Measurements from ENCODE around the gene DCUN1D1. TPM values are rescaled to one million over a fixed set of nuclear protein-coding genes. Genes with fewer than 3 reads are reported as not detected.

Gene DCUN1D1
- total RNA-seq, 4 donors from 2014 or later, result 13.8 to 26.2 (median 18.1) TPM

DNA sequence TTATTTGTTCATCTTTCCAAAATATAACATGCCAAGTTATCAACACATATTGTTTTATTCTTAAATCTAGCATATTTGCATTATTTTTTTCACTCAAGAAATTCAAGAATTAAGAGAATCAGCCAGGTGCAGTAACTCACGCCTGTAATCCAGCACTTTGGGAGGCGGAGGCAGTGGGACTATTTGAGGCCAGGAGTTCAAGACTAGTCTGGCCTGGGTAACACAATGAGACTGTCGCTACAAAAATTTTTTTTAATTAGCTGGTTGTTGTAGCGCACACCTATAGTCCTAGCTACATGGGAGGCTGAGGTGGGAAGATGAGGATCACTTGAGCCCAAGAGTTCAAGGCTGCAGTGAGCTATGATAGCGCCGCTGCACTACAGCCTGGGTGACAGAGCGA is 10.5 kb downstream of the DCUN1D1 start:
- no peak overlapping the region for H3K27ac ChIP-seq
- H3K4me1 ChIP-seq, result peaks cover 0 to 58% (median 3%) of the 10 kb centered on the region in 4 donors
- H3K36me3 ChIP-seq, result no peaks in the 10 kb centered on the region
- TF ChIP-seq EP300 (IDR thresholded peaks at IDR 0.05) (no peak), POLR2A (IDR thresholded peaks at IDR 0.05) (no peak)
- TF ChIP-seq, protein P1, sequence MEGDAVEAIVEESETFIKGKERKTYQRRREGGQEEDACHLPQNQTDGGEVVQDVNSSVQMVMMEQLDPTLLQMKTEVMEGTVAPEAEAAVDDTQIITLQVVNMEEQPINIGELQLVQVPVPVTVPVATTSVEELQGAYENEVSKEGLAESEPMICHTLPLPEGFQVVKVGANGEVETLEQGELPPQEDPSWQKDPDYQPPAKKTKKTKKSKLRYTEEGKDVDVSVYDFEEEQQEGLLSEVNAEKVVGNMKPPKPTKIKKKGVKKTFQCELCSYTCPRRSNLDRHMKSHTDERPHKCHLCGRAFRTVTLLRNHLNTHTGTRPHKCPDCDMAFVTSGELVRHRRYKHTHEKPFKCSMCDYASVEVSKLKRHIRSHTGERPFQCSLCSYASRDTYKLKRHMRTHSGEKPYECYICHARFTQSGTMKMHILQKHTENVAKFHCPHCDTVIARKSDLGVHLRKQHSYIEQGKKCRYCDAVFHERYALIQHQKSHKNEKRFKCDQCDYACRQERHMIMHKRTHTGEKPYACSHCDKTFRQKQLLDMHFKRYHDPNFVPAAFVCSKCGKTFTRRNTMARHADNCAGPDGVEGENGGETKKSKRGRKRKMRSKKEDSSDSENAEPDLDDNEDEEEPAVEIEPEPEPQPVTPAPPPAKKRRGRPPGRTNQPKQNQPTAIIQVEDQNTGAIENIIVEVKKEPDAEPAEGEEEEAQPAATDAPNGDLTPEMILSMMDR (IDR thresholded peaks at IDR 0.05), result no peak
- 93 to 94% methylated on average over 7 of the region's 7 CpGs for WGBS, 2 donors
- no peaks in the 10 kb centered on the region for H3K27me3 ChIP-seq
- H3K4me3 ChIP-seq, result no peak overlapping the region
- DNase-seq (ENCODE audit: low spot score in 2 of 2), result no peak
- no peaks in the 10 kb centered on the region for H3K9me3 ChIP-seq

DNA sequence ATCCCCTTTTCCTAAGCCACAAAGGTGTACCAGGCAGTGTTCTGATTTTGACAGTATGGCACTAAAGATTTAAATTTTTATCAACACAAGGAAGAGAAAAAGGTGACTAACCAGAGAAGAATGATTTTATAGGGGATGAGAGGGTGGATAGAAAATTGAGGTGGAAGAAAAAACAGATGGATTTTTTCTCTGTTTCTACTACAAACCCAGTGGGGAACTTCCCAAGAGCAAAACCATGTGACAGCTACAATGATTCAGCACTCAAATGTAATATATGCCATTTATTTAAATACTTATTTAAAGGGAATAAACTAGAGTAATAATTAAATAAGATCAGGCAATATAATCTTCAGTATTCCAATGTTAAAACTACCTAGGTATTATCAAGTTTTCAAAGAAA is 11.1 kb downstream of the DCUN1D1 start:
- Histone ChIP-seq H3K27ac (no peak overlapping the region), H3K4me1 (peaks cover 0 to 60% (median 3%) of the 10 kb centered on the region in 4 donors), H3K4me3 (no peak overlapping the region), H3K36me3 (no peaks in the 10 kb centered on the region), H3K27me3 (no peaks in the 10 kb centered on the region), H3K9me3 (no peaks in the 10 kb centered on the region)
- TF ChIP-seq EP300 (IDR thresholded peaks at IDR 0.05) (no peak), POLR2A (IDR thresholded peaks at IDR 0.05) (no peak)
- TF ChIP-seq, protein P1 (IDR thresholded peaks at IDR 0.05), result no peak
- DNase-seq (ENCODE audit: low spot score in 2 of 2), result no peak

DNA sequence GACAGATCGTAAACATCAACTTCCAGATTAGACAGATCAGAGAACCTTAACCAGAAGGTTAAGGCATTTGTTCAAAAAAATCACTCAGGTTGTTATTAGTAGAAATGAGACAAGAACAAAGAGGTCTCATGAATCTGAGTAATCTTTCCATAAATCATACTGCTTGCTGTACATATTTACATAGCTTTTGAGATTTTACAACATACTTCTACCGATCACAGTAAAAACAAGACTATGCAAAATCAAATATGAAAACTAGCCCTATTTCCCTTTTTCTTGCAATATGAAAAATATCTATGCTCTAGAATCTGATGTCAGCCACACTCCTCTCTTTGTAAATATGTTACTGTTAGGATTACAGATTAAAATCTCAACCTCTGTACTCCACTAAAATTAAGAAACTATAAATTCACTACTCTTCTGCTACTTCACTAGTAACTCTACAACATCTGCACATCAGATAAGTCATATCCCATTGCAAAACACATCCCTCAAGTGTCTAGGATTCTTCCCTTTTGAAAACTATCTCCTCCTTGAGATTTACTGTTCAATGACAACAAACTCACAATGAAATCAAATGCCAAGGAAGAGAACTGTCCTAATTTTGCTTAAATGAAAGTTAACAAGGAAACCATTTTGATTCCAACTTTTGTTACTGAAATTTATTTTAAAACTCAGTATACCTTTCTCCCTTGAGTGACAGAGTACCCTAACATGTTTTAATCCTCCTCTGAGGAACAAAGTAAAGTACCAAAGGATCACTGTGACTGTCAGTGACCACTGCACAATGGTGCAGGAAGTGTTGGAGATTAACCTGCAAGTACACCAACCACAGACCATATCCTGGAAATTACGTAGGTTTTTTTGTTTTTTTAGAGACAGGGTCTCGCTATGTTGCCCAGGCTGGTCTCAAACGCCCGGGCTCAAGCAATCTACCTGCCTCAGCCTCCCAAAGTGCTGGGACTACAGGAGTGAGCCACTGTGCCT is 12.8 kb downstream of the DCUN1D1 start:
- Histone ChIP-seq H3K36me3 (peaks cover 0 to 9% (median 0%) of the 10 kb centered on the region in 3 donors), H3K27ac (no peak overlapping the region), H3K9me3 (no peaks in the 10 kb centered on the region), H3K4me3 (no peak overlapping the region), H3K27me3 (no peaks in the 10 kb centered on the region), H3K4me1 (peaks cover 0 to 64% (median 3%) of the 10 kb centered on the region in 4 donors)
- TF ChIP-seq, protein P1 (IDR thresholded peaks at IDR 0.05), result no peak
- TF ChIP-seq POLR2A (IDR thresholded peaks at IDR 0.05), result no peak
- no peak for TF ChIP-seq EP300 (IDR thresholded peaks at IDR 0.05)
- no peak for DNase-seq (ENCODE audit: low spot score in 2 of 2)
- 81 to 89% methylated on average over 6 of the region's 6 CpGs for WGBS, 2 donors

DNA sequence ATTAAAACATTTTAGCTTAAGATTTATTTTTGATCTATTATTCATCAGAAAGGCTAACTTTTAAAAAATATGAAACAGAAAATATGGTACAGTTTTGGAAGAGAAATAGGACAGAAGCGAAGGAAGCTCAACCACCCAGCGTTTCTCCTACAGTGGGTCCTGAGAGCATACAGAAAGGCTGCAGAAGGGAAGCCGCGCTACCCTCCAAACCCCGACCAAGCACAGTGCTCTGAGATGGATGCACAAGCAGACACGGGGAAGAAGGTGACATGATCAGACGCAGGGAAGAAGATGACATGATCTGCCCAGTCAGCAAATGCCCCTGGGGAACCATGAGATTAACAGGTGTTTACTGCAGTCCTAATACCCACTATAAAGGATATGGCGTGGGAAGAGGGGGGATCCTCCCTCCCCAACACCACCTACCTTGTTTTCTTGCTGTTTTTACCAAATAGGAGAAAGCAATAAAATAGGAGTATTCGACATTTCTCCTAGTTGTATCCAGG is 14.4 kb downstream of the DCUN1D1 start:
- Histone ChIP-seq H3K27me3 (no peaks in the 10 kb centered on the region), H3K4me1 (peaks cover 0 to 64% (median 3%) of the 10 kb centered on the region in 4 donors), H3K9me3 (no peaks in the 10 kb centered on the region), H3K4me3 (no peak overlapping the region), H3K27ac (no peak overlapping the region), H3K36me3 (peaks cover 0 to 12% (median 0%) of the 10 kb centered on the region in 3 donors)
- TF ChIP-seq, protein P1 (IDR thresholded peaks at IDR 0.05), result no peak
- TF ChIP-seq EP300 (IDR thresholded peaks at IDR 0.05) (no peak), POLR2A (IDR thresholded peaks at IDR 0.05) (no peak)
- WGBS, 2 donors, result 85 to 89% methylated on average over 9 of the region's 9 CpGs
- DNase-seq (ENCODE audit: low spot score in 2 of 2), result no peak

DNA sequence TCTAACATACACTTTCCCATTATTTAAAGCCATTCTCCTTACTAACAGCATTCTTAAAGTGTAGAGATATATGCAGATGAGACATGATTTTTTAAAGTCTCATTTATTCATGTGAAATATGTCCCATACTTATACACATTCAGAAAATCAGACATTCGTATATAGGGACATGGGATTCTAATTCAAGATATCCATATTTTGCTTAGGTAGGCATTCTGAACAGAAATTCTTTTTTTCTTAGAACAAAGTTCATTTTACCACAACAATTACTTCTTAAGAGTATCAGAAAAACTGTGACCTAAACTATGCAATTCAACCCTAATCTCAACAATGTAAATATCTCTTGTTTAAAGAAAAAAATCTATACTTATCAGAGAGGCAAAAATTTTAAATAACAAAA is 16.2 kb downstream of the DCUN1D1 start:
- Histone ChIP-seq H3K9me3 (no peaks in the 10 kb centered on the region), H3K27ac (no peak overlapping the region), H3K27me3 (no peaks in the 10 kb centered on the region), H3K36me3 (peaks cover 0 to 12% (median 0%) of the 10 kb centered on the region in 3 donors), H3K4me1 (peaks cover 0 to 51% (median 3%) of the 10 kb centered on the region in 4 donors), H3K4me3 (no peak overlapping the region)
- 57 to 67% methylated on average over 1 of the region's 1 CpG for WGBS, 2 donors
- TF ChIP-seq, protein P1 (IDR thresholded peaks at IDR 0.05), result no peak
- TF ChIP-seq POLR2A (IDR thresholded peaks at IDR 0.05), result no peak
- no peak for TF ChIP-seq EP300 (IDR thresholded peaks at IDR 0.05)
- DNase-seq (ENCODE audit: low spot score in 2 of 2), result no peak

Measured in tibial nerve (tissue), 4 donors.